Measurements from ENCODE around the gene PIK3C2B.
"Not testable (repeated sequence)": the region's sequence is repeated elsewhere in the genome, so short reads cannot be mapped to it uniquely, and the experiment has no call there.

PIK3C2B gene

DNA sequence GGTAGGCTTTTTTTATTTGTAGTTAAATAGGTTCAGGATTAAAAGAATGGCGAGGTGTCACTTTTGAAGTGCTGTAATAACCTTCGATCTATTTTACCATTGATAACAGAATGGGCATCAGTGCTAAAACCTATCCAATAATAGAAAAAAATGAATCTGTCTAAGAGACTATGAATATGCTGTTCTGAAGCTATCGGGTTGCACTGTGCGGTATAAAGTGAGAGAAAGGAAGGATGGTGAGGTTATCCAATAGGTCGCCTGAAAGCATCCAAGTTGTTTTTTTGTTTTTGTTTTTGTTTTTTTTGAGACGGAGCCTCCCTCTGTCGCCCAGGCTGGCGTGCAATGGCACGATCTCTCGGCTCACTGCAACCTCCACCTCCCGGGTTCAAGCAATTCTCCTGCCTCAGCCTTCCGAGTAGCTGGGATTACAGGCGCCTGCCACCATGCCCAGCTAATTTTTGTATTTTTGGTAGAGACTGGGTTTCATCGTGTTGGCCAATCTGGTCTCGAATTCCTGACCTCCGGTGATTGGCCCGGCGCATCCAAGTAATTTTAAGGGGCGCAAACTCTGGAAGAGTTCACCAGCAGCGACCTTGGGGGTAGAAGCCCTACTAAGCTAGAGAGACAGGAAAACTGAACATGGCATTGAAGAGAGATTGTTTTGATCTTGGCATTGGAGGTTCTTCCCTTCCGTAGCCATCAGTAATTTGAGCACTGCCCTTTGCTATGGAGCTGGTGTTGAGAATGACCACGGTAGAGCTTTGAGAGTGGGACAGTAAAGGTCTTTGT lies 12.9 kb upstream of the PIK3C2B start:
- peak; percentile 71 for DNase-seq (ENCODE audit: low spot score)

DNA sequence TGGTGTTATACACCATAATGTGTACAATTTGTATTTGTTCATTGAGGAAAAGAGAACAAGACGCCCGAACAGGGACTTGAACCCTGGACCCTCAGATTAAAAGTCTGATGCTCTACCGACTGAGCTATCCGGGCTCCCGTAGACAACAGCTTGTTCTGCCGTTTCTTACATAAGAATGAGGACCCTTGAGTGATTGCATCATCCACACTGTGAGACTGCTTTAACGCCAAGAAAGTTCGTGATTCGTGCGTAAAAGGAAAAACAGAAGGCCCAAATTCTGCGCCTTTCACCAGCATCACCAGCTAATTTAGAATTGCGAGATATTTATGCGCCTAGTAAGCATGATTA lies 12.3 kb upstream of the PIK3C2B start:
- DNase-seq (ENCODE audit: low spot score), result peak; percentile 86

DNA sequence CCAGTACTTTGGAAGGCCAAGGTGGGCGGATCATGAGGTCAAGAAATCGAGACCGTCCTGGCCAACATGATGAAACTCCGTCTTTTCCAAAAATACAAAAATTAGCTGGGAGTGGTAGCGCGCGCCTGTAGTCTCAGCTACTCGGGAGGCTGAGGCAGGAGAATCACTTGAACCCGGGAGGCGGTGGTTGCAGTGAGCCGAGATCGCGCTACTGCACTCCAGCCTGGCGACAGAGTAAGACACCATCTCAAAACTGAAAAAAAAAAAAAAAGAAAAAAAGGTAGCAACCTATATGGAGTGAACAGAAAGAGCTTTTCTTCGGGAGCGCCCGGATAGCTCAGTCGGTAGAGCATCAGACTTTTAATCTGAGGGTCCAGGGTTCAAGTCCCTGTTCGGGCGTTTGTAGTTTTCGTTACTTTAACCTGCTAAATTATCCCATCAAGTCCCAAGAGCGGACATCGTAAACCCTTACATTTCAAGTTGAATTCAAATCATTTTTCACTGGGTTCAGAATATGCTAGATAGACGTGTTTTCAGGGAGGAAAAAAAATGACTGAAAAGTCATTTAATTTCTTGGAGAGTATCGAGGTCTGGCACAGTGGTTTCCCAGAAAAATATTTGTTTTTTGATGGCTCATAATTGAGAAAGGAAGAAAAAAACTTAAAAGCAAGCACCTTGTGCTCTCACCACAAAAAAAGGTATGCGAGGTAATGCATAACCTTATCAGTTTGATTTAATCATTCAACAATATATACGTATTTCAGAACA lies 11.8 kb upstream of the PIK3C2B start:
- peak; percentile 79 for DNase-seq (ENCODE audit: low spot score)

DNA sequence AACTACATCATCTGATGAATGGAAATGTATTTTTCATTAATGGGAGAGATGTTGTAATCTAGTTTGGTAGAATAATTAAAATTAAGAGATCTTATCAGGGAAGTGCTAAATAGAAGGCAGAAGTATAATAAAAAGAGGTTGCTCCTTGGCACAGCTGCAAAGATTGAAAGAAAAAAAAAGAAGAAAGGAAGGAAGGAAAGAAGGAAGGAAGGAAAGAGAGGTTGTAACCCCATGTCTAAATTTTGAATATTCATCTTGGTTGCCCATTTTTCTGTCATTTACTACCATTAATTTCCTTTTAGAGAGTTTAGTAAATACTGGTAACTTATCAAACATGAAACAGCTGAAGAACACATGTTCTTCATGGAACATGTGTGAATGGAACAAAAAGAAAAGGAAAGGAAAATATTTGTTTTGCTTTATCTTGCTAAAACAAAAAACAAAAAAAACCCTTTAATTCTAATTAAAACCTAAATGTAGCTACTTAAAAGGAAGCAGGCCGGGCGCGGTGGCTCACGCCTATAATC lies 11.1 kb upstream of the PIK3C2B start:
- DNase-seq (ENCODE audit: low spot score), result peak; percentile 27

GRCh38 chr1:204503913-204504519 lies 9.4 kb upstream of the PIK3C2B start:
- DNase-seq (ENCODE audit: low spot score), result no peak

DNA sequence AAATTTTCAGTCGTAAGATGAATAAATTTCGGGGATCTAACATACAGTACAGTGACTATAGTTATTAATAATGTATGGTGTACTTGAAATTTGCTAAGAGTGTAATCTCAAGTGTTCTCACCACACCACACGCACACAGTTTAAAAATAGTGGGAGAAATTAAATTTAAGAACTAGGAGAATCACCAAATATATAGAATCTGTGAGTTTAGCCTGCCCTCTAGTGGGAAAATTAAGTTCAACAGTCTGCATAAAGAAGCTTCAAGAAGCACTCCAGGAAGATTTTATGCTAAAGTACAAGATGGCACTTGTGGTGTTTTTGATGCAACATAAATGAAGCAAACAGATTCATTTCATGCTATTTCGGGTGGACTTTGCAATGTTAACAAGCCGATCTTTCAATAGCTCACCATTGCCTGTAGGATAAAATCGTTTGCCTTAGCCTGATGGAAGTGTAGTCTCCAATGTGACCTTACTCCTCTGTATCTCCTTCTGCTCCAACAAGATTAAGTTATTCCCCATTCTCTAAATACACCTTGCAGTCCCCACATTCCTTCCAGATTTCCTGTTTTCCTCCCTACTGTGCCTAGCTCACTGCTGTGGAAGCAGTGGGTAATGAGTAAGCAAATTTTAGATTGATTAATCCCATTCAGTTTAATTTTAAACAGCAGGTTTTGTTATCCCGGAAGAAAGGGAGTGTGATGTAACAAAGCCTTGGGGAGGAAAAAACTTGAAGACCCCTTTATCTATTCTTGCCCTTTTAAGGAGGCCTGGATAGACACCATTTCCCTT lies 8.7 kb upstream of the PIK3C2B start:
- peak; percentile 79 for DNase-seq (ENCODE audit: low spot score)

- DNase-seq (ENCODE audit: low spot score), result no peak
Measured at GRCh38 chr1:204502241-204502640, 7.6 kb upstream of the PIK3C2B start.

DNA sequence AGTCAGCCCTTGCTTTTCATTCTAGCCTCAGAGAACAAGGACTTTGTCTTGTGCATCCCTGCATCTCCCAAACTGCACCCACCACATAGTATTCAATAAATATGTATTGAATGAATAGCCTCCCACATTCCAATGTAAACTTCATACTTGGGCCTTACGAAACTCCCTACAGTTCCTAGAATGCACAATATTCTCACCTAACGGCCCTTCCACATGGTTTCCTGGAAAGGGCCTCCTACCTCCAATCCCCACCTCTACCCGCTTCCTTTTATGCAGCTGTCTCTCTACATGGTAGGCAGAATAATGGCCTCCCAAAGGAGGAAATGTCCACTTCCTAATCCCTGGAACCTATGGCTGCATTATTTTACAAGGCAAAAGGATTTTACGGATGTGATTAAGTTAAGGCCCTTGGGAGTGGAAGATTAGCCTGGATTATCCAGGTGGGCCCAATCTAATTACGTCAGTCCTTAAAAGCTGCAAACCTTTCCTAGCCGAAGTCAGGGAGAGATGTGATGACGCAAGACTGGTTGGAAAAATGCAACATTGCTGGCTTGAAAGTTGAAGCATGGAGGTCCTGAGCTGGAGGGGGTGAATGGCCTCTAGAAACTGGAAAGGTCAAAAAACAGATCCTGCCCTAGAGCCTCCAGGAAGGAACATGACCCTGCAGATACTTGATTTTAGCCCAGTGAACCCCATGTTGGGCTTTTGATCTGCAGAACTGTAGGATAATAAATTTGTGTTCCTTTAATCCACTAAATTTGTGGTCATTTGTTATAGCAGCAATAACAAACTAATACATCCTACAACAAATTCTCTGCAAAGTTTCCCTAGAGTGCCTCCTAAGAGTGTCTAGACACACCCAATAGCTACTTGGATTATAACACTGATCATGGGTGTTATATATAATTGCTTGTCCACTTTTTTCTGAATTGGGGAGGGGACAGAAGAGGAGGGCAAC lies 5.2 kb upstream of the PIK3C2B start:
- DNase-seq (ENCODE audit: low spot score), result no peak

DNA sequence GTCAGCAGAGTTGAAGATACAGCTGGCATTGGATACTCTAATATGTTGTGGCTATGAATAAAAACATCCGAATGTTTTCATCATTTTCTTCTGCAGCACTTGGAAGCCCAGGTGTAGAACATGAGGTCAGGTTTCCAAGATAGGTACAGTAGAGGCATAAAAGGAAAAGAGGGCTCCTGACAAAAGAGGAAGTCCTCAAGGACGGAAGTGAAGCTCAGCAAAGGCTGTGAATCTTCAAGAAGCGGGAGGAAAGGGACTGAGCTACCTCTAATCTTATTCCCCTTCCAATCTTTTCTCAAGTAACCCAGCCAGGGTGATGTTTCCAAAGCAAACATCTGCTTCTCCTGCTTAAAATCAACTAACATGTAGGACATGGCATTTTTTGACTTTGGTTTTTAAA lies 4.4 kb upstream of the PIK3C2B start:
- no peak for DNase-seq (ENCODE audit: low spot score)

- DNase-seq (ENCODE audit: low spot score), result no peak
Measured at GRCh38 chr1:204495777-204496176, 1.2 kb upstream of the PIK3C2B start.

DNA sequence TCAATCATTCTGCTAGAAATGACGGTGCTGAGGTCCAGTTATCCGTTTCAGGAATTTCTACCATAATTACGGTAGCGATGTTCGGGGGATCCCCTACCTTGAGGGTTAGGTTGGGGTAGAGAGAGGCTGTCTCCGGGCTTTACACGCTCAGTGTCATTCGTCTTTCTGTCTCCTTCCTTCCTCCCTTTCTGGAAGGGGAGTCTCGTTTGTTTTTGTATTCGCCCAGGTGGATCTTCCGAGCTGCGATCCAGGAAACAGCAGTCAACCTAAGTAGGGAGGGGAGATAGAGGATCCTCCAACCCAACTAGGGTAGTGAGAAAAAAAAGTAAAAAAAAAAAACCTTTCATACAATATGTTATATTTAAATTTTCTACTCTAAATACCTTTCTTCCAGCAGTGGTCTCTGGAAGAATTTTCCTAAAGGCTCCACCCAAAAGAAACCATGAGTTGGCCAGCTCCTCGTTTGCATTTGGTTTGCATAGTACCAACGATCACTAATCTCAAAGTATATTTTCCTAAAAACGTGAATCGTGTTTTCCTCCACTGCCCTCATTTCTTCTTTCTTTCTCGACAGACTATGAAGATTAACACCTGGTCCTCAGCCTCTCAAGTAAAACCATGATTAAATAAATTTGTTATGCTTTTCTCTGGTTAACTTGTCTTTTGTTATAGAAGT lies 611 bp upstream of the PIK3C2B start:
- no peak for DNase-seq (ENCODE audit: low spot score)

DNA sequence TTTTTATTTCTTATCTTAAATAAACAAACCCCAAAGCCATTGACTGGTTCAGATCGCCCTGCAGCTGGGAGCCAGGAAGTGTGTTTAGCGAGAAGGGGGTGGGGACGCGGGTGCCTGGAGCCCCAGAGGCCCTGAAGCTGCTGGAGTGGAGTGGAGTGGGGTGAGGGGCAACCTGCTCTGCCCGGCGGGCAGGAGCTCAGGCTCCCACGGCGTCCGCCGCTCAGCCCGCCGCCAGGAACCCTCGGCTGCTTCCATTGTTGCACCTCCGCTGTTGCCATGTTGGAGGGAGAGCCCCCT lies 673 bp downstream of the PIK3C2B start:
- DNase-seq (ENCODE audit: low spot score), result peak; percentile 80

DNA sequence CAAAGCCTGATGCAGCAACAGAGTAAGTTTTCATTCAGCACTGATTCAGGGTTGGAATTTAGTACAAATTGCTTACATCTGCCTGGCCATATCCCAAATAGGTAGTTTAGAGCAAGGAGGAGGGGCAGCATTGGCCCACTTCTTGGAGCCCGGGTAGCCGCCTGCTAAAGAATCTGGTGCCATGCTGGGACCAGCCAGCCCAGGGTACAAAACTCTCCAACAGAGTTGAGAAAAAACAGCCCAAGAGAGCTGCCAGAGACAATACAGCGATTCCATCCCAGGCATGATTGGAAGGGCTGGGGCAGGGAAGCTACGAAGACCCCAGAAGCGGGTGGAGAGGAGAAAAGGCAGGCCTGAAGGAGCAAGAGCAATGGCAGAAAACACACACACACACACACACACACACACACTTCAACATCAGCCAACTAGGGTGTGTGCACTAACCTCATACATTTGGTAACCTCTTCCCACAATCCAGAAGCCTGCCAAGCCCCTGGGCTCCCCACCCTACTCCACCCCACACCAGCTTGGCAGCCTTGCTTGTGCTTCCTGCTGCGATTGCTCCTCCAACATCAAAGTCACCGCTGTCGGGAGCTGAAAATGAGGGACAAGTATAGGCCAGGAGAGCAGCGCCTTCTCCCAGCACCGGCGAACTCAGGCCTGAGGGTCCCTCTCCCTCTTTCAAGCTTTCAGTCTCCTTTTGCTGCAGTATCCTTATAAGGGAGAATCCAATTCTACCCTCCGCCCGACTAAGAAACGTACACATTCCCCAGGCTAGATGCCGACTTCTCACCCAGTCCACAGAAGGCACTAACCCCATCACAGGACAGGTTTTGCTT lies 1.2 kb downstream of the PIK3C2B start:
- peak; percentile 90 for DNase-seq (ENCODE audit: low spot score)

GRCh38 chr1:204491655-204492054 lies 3.0 kb downstream of the PIK3C2B start:
- no peak for DNase-seq (ENCODE audit: low spot score)

DNA sequence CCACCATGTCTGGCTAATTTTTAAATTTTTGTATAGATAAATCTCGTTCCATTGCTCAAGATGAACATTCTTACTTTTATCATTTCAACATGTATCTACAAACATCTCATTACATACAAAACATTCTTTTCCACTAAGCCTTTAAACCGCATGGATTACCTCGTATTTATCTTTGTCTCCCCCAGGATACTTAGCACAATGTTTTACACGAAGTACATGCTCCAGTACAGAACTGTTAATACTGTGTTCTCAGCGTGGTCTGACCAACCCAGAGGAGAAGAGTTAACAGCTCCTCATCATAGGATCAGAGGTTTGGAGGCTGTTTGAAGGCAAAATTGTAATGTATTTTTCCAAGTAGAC lies 7.4 kb downstream of the PIK3C2B start:
- DNase-seq (ENCODE audit: low spot score), result no peak

GRCh38 chr1:204486513-204487255 lies 7.9 kb downstream of the PIK3C2B start:
- not testable (repeated sequence) for DNase-seq (ENCODE audit: low spot score)

DNA sequence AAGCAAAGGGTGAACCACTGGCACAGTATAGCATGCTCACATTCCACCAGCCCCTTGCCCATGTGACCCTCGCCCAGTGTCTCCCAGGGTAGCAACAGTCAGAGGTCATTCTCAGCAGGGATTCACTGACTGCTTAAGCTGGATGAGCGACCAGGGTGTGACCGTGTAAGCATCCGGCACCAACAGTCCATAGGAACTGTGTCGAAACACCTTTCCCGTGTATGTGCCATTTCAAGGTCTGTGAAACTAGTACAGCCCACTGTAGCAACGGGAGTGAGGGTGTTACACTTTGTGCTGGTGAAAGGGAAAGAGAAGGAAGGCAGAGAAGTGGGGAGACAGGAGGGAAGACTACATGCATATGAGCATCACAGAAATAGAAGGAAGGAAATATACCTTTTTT lies 10.8 kb downstream of the PIK3C2B start:
- no peak for DNase-seq (ENCODE audit: low spot score)

GRCh38 chr1:204480515-204480914 lies 14.1 kb downstream of the PIK3C2B start:
- DNase-seq (ENCODE audit: low spot score), result no peak

All from LoVo (cell line).